NCI-H1417 (cell line): Measurements from ENCODE around the gene SYT9.

Source experiments
- DNase-seq, 3 experiments: peaks; one replicate each; lab custom pipeline; 2025; lab: John Stamatoyannopoulos, UW

Gene SYT9

GRCh38 chr11:7347611-7348431, 96.1 kb downstream of the SYT9 start:
- no peak for DNase-seq

GRCh38 chr11:7348432-7349304, 97.0 kb downstream of the SYT9 start:
- DNase-seq = peak; percentile 2 to 56 (median 49)

GRCh38 chr11:7351228-7351627, 99.5 kb downstream of the SYT9 start:
- no peak for DNase-seq

GRCh38 chr11:7353100-7353499, 101.4 kb downstream of the SYT9 start:
- peak in 1 of 3 experiments; percentile 7 for DNase-seq

- DNase-seq = no peak
These were observed 113.0 kb downstream of the SYT9 start for GRCh38 chr11:7364660-7365059.

GRCh38 chr11:7367803-7368202, 116.1 kb downstream of the SYT9 start:
- no peak for DNase-seq

GRCh38 chr11:7376386-7376785, 124.7 kb downstream of the SYT9 start:
- no peak for DNase-seq

GRCh38 chr11:7381937-7382336, 130.2 kb downstream of the SYT9 start:
- DNase-seq = no peak

- DNase-seq = no peak
These were observed 131.7 kb downstream of the SYT9 start for GRCh38 chr11:7383406-7383805.

- no peak for DNase-seq
These were observed 133.0 kb downstream of the SYT9 start for GRCh38 chr11:7384691-7385090.

- DNase-seq = no peak
These were observed 133.8 kb downstream of the SYT9 start for GRCh38 chr11:7385532-7385931.

GRCh38 chr11:7413961-7414915, 162.5 kb downstream of the SYT9 start:
- DNase-seq = no peak

GRCh38 chr11:7414973-7415817, 163.5 kb downstream of the SYT9 start:
- DNase-seq = no peak

GRCh38 chr11:7416080-7416479, 164.4 kb downstream of the SYT9 start:
- no peak for DNase-seq

- DNase-seq = no peak
These were observed 165.6 kb downstream of the SYT9 start for GRCh38 chr11:7417328-7417727.

GRCh38 chr11:7418061-7418460, 166.4 kb downstream of the SYT9 start:
- DNase-seq = no peak

GRCh38 chr11:7418906-7419305, 167.2 kb downstream of the SYT9 start:
- DNase-seq = no peak

- DNase-seq = no peak
These were observed 169.4 kb downstream of the SYT9 start for GRCh38 chr11:7421136-7421535.

- DNase-seq = no peak
These were observed 171.0 kb downstream of the SYT9 start for GRCh38 chr11:7422544-7423331.

GRCh38 chr11:7423946-7424345, 172.2 kb downstream of the SYT9 start:
- DNase-seq = no peak
